NCI-H2107 treated with DMSO at 0.1 percent for 48 hours (cell line): ENCODE data around the gene DLGAP1.

ENCODE experiments used
- DNase-seq: peaks from one replicate; lab custom pipeline; 2025; ENCODE audit not compliant: unreplicated experiment; lab: John Stamatoyannopoulos, UW

The DLGAP1 gene

DNA sequence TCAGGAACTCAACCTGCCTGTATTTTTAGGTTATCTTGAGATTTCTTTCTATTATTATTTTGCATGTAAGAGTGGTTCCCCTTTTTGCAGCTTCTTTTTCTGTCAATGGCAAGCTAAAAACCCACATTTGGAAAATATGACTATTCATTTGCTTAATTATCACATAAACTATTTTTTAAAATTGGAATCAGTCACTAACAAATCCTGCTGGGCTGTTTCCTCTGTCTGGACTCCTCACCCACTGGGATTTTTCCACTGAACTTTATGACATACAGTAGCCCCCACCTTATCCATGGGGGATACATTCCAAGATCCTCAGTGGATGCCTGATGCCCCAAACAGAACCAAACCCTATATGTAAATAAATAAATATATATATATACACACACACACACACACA is 447.3 kb downstream of the DLGAP1 start:
- no peak for DNase-seq

DNA sequence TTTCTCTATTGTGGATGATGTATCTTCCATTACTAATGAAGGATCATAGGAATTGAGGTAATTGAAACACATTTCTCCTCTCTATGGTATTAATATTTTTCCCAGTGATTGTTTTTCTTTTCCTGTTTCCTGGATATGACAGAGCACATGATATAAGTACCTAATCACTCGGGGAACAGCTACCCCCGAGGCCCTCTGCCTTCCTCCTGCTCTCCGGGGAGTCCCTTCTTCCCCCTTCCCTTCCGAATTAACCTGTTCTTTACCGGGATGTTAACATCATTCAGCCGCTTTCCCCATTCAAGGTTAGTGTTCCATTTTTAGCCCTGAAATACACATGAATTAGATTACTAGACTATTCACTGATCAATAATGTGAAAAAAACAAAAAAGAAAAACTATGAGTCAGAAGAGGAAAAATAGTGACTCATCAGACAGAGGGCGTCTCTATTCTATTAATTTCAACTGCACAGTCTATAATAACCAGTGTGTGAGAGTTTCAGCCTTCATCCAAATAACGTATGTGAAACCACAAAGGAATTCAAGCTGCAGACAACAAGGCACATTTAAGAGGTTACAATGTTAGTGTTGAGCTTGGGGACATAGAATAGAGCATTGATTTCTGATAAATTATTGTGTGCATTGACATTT is 450.8 kb downstream of the DLGAP1 start:
- DNase-seq, result no peak

GRCh38 chr18:3998698-3999333 is 456.3 kb downstream of the DLGAP1 start:
- DNase-seq, result peak; percentile 16

DNA sequence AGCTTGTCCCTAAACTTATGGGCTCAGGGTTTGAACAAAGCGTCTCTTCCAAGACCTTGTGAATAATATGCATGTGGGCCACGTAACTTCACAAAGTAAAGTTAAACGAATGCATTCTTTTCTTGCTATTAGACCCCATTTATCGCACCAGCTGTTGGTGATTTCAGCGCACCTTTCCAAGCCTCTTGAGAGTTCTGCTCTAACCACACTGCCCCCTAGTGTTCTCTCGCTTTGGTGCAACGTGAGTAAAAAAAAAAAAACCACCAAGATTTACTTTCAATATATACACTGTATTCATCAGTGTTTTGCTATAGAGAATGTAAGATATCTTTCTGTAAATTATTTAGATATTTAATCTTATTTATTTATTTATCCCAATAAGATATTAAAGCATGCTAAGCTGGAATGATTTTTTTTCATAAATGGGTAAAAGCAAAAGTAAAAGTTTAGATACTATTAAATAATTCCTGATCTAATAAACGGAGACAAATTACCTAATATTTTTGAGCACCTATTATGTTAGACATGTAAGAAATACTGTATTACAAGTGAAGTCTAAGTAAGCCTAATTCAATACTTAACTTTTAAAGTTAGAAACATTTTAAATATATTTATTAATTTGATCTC is 459.5 kb downstream of the DLGAP1 start:
- peak; percentile 58 for DNase-seq

DNA sequence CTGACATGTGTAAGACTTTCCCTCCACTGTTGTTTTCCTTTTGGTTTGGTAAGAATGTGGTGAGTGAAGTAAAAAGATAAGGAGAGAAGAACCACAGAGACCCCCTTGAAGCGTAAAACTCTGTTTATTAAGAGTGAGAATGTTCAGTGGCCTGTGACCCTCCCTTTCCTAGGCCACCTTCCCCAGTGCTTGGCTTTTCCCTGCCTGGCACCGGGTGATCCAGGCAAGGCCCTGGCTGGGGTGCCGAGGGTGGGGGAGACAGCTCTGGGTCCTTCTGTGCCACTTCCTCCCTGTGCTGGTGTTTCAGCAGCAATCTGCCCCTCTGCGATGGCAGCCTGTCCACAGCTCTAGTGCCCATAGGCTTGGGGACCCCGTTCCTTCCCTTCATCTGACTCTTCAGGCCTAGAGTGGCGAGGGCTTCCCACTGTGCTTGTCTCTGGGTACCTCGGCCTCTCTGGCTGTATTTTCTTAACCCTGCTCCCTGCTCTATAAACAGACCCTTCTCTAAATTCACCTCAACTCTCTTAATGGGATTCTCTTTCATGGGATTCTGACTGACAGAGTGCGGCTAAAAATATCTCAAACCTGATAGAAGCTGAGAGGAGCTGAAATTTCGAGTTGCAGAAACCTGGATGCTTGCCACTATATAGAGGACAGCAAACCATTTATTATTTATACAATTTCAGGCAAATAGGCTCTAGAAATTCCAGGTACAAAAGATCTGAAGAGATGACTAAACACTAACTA is 461.0 kb downstream of the DLGAP1 start:
- DNase-seq, result no peak

GRCh38 chr18:3985664-3986063 is 469.4 kb downstream of the DLGAP1 start:
- DNase-seq, result no peak

DNA sequence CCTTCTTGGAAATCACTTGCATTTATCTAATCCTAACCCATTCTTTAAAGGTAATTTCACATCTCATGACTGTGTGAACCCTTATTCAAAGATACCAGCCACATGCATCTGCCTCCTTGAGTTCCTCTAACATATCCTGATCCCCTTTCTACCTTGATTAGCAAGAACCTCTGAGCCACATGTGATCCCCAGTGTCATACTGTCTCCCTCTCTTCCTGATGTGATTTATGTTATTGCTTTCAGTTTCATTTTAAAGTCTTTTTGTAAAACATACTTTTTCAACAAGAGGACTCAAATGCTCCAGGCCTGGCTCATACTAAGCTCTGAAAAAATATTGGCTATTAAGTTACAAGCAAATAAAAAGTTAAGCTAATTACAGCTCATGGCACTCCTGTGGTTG is 470.1 kb downstream of the DLGAP1 start:
- no peak for DNase-seq

- DNase-seq, result no peak
Measured at GRCh38 chr18:3984163-3984757, 470.8 kb downstream of the DLGAP1 start.

DNA sequence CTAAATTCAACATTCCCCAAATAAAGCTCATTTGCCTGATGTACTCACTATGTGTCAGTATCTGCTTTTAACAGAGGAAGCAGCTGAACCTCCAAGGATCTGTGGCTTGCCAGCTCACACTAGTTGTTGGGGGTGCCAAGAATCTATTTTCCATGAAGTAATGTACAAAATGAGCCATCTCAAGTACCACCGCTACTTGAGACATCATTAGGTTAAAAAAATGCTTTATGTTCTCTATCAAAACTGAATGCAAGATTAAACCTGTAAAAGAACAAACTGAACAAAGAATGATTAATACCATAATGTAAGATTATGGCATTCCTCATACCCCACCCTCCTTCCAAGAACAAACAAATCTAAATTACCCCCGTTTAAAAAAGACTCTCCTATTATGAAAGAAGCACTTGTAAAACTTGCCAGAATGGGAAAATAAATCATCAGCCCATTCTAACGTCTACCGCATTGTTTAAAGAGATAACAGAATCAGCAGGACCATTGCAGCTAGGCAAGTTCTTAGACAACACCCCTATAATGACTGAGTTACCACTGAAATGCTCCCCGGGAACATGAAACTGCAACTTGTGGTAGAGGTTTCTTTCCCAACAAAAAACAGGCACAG is 471.6 kb downstream of the DLGAP1 start:
- no peak for DNase-seq

DNA sequence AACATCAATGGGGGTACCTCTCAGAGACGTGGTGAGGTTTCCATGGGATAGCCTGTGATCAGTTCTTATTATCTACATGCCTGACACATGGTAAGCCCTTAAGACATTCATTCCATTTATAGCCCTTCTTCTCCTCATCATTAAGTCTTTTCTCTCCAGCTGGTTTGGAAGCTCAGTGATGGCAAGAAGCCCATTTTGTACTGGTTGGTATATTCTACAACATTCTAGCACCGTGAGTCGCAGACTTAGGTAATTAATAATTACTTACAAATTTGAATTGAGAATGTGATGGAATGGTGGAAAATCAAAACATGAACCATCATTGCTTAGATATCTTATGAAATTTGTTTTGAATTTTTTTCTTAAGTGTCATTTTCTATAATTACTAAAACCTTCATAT is 472.6 kb downstream of the DLGAP1 start:
- DNase-seq, result no peak

- DNase-seq, result no peak
Measured at GRCh38 chr18:3979024-3979423, 476.1 kb downstream of the DLGAP1 start.

- no peak for DNase-seq
Measured at GRCh38 chr18:3973191-3973850, 481.8 kb downstream of the DLGAP1 start.

GRCh38 chr18:3972291-3972930 is 482.7 kb downstream of the DLGAP1 start:
- DNase-seq, result peak; percentile 51

DNA sequence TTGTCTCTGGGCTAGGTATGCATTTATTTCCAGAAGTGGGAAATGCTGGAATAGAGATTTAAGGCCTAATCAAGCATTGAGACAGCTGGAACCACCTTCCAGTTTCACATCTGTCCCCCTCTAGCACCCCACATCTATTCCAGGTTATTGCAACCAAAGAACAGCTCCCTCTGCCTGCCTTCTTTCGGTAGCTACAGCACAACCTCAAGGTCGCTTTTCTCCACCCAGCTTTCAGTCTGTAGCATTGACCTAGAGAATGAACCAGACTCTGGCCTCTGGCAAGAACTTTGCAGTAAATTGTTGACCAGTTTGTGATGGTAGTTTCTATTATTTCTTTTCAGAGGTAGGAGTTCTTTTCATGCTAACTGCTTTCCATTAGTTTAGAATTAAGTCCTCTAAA is 484.2 kb downstream of the DLGAP1 start:
- peak; percentile 15 for DNase-seq

DNA sequence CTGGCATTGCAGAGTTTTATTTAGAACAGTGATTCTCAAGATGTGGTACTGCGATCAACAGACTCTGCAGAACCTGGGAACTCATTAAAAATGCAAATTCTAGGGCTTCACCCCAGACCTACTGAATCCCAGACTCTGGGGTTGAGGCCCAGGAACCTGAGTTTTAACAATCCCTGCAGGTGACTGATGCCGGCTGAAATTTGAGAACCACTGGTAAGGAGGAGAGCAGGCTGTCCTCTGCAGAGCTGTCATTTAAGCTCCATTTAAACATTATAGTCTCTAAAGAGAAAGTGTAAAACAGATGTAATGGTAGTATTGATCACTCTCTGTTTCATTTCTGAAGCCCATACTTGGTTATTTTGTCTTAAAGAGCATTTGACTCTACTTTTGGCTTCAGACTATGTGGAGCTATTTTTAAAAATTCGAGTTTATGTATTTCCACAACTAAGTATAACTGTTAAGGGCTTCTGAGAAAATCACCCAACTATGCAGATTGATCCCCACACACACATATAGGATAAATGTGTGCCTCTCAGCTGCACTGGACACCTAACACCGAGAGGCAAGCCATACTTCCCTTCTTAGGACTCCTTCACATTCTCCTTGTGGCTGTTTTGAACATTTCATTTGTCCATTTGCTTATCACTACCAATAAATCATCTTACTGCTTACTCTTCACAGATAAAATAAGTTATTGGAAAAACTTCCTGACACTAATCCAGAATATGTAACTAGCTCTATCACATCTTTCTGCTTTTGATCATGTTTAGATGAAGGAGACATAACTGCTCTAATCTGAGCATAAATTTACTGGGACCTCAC is 487.5 kb downstream of the DLGAP1 start:
- DNase-seq, result peak; percentile 52

DNA sequence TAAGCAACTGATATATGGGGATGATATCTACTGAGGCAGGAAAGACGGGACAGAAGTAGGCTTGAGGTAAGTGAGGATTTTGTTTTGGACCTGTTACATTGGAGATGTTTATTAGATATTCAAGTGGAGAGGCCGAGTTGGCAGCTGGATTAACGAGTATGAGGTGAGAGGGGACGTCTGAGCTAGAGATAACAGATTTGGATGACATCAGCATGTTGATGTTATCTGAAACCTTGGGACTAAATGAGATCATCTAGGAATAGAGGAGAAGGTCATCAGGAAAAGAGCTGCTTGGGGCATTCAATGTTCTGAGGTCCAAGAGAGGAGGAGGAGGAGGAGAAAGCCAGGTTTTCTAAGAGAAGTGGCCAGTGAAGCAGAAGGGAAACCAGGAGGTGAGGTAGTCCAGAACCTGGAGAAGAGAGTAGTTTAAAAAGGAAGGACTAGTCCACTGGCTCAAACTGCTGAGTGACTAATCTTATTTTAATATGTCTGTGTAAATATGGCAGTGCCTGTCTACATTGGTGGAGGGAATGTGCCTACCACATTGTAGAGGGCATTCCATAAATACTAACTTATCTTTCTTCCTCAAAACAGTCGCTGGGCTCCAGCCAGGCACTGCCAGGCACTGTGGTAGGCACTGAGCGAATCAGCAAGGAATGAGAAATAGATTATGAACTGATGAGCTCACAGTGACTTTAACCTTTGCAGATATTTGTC is 488.3 kb downstream of the DLGAP1 start:
- no peak for DNase-seq

- DNase-seq, result peak; percentile 11
Measured at GRCh38 chr18:3966246-3966641, 488.9 kb downstream of the DLGAP1 start.

- no peak for DNase-seq
Measured at GRCh38 chr18:3960977-3961376, 494.1 kb downstream of the DLGAP1 start.
